GM12864 (cell line): ENCODE data around the gene PALS2.

Source experiments
- DNase-seq: peaks from one replicate; pipeline ENCODE4 v3.0.0-alpha.2; 2011; ENCODE audit warnings: low read depth
- H3K4me3 ChIP-seq: 2 replicates; pipeline ENCODE4 v1.5.1; 2011; ENCODE audit warnings: mild to moderate bottlenecking, low read depth, low read length, control low read depth
- TF ChIP-seq, protein P1 (sequence below): IDR thresholded peaks from 2 replicates; pipeline ENCODE4 v1.5.1; 2011; ENCODE audit warnings: low read depth, mild to moderate bottlenecking, moderate library complexity, low read length, control low read depth, inconsistent platforms; ENCODE audit errors: missing control alignments

Gene PALS2

DNA sequence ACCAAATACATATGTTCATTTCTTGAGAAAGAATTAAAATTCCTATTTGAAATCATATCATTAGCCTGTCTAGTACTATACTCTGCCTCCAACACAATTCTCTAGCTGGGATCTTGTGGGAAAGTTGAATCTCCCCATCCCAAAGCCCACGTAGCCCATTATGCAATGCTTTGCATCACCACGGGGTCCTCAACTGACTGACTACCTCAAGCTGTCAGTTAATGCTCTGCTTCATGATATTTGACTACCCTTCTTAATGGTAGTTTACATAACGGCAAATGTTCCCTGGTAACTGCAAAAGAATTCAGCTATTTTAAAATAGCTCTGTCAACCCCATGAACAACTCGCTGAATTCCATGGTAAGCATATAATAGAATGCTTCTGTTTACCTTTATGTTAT is 23.3 kb upstream of the PALS2 start:
- no peak overlapping the region for H3K4me3 ChIP-seq
- TF ChIP-seq, protein P1, sequence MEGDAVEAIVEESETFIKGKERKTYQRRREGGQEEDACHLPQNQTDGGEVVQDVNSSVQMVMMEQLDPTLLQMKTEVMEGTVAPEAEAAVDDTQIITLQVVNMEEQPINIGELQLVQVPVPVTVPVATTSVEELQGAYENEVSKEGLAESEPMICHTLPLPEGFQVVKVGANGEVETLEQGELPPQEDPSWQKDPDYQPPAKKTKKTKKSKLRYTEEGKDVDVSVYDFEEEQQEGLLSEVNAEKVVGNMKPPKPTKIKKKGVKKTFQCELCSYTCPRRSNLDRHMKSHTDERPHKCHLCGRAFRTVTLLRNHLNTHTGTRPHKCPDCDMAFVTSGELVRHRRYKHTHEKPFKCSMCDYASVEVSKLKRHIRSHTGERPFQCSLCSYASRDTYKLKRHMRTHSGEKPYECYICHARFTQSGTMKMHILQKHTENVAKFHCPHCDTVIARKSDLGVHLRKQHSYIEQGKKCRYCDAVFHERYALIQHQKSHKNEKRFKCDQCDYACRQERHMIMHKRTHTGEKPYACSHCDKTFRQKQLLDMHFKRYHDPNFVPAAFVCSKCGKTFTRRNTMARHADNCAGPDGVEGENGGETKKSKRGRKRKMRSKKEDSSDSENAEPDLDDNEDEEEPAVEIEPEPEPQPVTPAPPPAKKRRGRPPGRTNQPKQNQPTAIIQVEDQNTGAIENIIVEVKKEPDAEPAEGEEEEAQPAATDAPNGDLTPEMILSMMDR: no peak
- DNase-seq: no peak

DNA sequence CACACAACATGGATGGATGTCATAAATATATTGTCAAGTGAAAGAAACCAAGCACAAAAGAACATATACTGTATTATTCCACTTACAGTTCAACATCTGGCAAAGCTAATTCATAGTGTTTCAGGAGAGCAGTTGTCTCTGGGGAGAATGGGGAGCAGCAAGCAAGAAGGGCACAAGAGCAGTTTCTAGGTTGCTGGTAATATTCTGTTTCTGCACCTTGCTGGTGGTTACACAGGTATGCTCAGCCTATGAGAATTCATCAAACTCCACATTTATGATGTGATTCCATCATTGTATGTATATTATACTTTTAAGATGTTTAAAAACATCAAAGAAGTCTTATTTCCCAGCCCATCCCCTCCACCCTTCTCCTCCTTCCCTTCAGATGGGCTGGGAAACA is 18.1 kb upstream of the PALS2 start:
- no peak for DNase-seq
- TF ChIP-seq, protein P1: no peak
- H3K4me3 ChIP-seq: no peak overlapping the region

DNA sequence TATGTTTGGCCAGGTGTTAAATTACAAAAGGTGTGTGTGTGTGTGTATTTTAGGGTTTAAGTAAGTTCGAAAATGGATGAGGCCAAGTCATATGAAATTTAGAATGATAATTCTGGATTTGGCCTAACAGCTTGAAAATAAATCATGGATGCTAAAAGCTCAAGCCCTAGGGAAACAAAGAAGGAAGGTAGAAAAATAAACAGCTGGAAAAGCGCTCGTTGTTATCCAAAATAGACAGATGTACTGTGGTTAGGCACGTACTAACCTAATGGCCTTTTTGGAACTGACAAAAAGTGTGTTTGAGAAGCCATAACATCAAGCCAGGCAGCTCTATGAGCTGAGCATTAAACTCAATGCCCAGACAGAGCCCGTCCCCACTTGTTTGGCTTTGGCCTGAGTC is 17.5 kb upstream of the PALS2 start:
- no peak overlapping the region for H3K4me3 ChIP-seq
- DNase-seq: no peak
- TF ChIP-seq, protein P1: no peak

DNA sequence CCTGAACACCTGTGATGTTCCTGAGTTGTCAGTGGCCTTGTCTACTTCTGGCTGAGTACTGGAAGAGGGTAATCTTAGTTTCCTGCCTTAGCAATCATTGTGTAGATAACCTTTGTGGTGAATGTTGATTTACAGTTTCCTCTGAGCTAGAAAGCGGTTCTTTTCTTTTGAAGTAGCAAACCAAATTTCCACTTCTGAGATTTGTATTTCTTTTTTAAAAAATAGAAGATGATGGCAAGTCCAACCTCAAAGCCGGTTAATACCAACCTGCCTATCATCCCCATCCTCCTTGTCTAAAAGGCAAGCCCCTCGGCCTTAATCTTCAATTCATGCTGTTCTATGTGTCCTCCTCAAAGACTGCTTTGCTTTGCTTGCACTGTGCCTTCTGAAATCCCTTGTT is 12.5 kb upstream of the PALS2 start:
- TF ChIP-seq, protein P1: no peak
- H3K4me3 ChIP-seq: no peak overlapping the region
- no peak for DNase-seq

DNA sequence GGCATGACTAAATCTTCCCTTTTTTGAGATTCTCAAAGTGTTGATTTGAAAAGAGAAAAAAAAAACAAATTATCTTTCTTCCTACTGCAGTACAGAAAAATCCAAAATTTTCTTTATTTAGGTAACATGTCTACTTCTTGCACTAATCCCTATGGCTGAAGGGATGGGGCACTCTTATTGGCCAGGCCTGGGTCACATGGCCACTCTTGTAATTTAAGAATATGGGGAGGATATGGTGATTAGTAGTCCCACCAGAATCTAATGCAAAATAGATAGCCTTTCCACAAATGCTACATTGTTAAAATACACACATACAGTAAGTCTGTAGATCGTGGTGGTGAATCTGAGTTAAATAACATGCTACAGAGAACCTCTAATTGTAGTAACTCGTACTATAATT is 7.0 kb upstream of the PALS2 start:
- DNase-seq: no peak
- no peak overlapping the region for H3K4me3 ChIP-seq
- TF ChIP-seq, protein P1: no peak

DNA sequence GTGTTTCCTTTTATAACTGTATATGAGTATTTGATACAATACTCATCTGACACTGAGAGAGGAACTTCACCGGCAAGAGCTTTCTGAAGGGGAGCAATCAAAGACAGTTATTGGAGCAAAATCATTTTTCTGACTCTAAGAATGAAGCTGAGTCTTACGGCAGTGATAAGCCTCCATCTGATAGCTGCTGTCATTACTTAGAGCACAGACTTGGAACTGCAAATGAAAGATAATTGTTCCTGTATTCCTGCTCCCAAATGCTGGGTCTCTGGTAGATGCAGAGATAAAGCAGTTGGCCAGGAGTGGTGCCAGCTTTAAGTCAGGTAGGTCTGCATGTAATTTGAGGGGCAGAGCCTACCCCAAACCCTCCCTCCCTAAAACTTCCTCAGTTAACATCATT is 2.3 kb upstream of the PALS2 start:
- H3K4me3 ChIP-seq: no peak overlapping the region
- TF ChIP-seq, protein P1: no peak
- DNase-seq: no peak

DNA sequence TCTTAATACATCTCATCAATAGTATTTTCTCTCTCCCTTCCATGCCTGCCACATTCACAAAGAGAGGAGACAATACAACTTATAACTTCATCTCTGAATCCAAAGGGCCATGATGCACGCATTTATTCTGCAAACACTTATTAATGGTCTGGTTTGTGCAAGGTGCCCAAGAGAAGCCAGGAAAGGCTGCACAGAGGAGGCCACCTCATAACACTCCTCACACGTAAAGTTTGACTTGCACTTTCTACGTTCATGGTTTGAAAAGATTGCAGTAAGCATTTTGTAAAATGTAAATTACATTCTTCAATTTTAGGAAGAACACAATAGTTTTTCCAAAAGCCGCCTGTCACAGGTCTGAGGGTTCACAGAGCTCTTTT is 1.2 kb upstream of the PALS2 start:
- H3K4me3 ChIP-seq: no peak overlapping the region; the same call in 1 of the 2 replicates
- DNase-seq: no peak
- TF ChIP-seq, protein P1: no peak
